ENCODE results near the gene TMEM135.
"Not testable (repeated sequence)": the region's sequence is repeated elsewhere in the genome, so short reads cannot be mapped to it uniquely, and the experiment has no call there.

The TMEM135 gene

DNA sequence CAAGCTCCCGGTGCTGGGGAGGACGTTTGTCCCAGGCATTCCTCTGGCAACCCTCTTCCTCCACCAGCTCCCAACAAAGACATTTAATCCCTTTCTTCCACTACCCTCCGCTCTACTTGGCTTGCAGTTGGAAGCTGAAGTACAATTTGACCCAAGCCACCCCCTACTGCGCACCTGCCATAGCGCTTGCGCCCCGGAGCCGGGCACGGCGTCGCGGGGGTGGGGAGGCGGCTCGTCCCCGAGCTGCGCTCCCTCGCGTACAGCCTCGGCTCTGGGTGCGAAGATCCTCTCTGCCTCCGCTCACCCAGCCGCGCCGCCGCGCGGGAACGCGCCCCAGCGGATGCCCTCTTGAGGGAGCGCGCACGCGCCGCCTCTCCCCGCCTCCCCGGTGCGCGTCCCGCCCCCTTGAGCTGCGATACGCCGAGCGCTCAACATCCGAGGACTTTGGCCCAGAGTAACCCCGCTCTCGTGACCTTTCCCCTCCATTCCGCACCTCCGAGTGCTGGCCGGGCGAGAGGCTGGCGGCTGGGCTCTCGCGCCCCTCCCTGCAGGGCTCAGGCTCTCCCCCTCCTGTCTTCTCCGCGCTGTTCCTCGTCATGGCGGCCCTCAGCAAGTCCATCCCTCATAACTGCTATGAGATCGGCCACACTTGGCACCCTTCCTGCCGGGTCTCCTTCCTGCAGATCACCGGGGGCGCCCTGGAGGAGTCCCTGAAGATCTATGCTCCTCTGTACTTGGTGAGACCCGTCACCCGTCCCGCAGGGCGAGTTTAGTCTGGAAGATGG lies at the start of gene TMEM135:
TSS of gene TMEM135 (plus strand) at position 485 of the 785 bp plus-strand sequence. CDS start at position 597, 112 bp downstream.
- DNase-seq: peak; percentile 84

DNA sequence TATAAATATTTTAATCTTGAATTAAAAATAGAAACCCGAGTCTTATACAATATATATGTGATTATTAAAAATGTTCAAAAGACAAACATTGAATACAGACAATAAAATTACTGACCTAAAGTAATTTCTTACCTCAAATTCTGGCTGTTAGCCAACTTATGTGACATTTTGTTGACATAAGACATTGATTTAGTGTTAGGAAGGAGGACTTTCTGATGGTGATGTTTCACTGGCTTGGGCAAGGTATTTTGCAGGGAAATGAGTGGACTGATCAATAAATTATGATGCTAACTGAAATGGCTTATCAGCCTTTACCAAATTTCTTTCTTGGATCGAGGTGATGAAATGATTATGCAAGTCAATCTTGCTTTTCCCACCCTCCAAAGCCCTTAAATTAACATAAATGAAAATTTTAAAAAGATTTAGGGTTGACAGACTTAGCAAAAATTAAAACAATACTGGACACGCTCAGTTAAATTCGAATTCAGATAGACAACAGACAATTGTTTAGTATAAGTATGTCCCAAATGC lies 49.3 kb upstream of the TMEM135 start:
- DNase-seq: no peak

DNA sequence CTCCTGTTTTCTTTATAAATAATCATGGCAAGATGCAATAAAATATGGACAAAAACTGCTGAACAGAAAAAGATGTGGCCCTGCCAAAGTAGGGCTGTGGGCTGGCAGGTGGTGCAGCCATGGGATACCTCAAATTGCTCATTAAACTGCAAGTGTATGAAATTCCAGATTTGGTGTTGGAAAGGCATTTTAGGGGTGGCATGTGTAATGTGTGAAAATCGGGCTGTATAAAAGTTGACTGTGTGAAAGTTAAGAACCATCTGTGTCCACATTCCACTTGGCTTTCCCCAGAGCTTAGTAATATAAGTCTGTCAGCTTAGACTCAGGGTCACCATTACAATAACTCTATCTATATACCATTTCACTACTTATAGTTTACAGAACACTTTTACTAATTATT lies 47.7 kb upstream of the TMEM135 start:
- no peak for DNase-seq

DNA sequence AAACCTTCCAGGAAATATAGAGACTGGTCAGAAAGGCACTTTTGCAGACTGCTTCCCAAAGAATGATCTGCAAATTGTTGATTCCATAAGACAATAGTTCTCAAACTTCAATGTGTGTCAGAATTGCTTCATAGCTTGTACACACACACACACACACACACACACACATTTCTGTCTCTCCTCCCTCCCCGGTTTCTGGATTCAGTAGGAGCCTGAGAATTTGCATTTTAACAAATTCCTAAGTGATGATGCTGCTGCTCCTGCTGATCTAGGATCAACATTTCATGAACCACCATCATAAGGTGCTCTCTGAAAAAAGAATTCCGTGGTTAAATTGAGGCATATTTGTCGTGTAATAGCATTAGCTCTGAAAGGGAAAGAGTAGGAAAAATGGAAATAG lies 47.2 kb upstream of the TMEM135 start:
- no peak for DNase-seq

DNA sequence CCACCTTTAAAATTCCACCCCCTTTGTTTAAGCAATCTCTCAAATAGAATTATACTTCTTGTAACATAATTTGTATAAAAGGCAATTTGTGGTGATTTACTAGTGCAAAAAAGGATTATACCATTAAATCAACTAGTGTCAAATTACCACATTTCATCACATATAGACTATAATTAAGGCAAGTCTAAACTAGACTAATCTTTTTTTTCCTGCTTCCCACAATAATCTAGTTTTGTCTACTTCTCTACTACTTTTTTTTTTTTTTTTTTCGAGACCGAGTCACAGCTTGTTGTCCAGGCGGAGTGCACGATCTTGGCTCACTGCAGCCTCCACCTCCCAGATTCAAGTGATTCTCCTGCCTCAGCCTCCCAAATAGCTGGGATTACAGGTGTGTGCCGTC lies 46.4 kb upstream of the TMEM135 start:
- no peak for DNase-seq

DNA sequence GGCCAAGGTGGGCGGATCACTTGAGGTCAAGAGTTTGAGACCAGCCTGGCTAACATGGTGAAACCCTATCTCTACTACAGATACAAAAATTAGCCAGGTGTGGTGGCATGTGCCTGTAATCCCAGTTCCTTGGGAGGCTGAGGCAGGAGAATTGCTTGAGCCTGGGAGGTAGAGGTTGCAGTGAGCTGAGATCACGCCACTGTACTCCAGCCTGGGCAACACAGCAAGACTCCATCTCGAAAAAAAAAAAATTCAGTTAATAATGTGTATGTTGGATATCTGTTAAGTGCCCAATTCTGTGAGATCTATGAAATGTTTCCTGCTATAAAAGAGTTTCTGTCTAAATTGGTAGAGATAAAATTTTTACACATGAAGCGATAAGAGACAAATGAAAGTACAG lies 45.4 kb upstream of the TMEM135 start:
- not testable (repeated sequence) for DNase-seq

DNA sequence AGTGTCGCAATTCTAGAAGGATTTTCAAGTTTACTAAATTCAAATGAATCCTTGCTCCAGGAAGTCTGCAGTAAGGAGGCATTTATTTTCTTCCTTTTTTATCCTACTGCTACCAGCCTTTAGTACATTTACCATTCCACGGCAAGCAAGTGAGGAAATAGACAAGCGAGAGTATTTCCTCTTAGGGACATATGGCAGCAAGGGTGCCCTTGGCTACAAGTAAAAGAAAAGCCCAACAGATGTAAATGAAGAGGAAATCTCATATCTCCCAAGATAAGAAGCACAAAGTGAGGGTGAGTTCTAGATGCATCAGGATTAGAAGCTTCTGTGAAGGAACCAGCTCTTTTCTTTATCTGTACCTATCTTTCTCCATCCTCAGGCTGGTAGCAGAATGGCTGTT lies 44.7 kb upstream of the TMEM135 start:
- no peak for DNase-seq

DNA sequence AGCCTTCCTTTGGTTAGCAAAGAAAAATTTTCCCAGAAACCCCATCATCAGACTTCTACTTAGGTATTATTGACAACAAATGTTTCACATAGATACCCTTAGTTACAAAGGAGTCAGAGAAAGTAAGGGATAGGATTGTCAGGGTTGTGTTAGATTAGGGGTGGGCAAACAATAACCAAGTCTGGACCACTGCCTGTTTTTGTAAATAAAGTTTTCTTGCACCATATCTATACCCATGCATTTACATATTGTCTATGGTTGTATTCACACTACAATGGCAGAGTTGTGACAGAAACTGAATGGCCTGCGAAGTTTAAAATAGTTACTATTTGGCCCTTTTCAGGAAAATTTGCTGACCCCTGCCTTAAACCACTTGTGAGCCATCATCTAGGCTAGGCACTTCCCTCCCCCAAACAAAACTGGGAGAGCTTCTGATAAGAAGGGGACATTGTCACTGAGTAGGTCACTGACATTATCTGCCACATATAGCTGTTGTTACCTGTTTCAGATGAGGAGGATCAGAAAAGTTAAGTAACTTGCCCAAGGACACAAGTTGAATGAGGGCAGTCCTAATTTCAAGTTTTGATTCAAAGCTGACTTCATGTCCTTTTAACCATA lies 40.7 kb upstream of the TMEM135 start:
- DNase-seq: no peak

DNA sequence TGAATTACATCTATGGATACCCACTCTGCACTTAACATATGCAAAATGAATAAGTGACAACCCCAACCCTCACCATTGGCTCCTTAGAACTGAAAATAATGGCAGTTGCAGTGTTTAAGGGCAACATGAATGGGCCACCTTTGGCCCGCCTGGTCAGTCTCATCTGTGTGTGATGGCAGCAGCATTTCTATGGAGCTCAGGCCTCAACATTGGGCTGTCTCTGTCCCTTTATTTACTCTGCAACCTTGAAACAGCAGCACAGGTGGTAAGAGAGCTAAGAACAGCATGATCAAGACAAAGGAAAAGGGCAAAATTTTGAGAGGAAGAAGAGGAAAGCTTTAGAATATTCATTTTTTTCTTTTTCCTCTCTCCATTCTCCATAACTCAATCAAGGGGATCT lies 38.3 kb upstream of the TMEM135 start:
- DNase-seq: no peak

DNA sequence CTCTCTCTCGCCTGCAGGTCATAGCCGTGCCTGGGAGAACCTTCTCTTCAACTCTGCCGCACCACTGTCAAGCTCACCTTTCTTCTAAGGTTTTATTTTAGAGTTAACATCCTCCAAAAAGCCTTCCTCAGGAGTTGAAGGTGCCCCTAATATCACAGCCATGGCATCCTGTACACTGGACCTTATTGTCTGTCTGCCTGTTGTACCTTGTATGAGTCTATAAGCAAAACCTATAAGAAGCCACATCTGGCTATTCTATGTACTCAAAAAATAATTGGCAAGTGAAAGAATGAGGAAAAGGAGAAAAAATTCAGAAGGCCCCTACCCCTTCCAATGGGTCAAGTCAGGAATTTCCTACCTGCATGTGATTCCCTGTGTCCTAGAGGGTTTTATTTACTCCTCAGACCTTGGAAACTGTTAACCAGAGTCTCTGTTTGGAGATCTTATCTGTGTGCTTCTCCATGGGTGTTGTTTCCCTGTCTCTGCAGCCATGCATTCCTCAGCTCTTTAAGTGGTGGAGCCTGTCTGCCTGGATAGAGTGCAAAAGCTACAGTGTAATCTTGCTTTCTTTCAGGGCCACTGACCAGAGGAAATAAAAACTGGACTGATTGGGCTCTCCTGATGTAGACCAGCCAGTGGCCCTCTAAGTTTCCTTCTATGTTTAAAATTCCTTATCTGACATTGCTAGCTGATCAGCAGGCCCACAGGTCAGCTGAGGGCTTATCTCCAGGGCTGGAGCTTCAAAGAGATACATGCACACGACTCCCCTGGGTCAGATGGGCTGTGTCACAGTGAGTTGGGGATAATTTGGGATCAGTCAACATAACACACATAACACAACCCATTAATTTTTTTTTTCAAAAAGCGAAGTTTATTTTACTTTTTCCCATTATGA lies 37.6 kb upstream of the TMEM135 start:
- DNase-seq: no peak

DNA sequence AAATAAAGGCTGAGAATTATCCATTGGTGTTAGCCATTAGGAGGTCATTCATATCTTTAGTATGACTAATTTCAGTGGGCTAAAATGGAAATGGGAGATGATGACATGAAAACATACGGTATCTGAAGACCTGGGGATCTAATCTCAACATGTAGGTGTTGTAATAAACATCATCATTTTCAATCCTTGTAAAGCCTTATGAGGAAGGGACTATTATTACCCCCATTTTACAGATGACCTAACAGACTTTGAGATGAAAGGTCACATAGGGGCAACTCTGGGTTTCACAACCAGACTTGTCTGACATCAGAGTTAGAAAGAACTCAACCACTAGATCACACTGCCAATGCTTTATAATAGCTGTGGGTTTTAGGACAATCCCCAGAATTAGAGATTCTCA lies 34.8 kb upstream of the TMEM135 start:
- no peak for DNase-seq

DNA sequence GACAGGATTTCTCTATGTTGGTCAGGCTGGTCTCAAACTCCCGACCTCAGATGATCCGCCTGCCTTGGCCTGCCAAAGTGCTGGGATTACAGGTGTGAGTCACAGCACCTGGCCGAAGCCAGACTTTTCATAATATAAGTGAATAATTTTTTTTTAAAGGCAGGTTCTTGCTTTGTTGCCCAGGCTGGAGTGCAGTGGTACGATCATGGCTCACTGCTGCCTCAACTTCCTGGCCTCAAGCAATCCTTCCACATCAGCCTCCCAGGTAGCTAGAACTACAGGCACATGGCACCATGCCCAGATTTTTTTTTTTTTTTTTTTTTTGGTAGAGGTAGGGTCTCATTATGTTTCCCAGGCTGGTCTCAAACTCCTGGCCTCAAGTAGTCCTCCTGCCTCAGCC lies 33.5 kb upstream of the TMEM135 start:
- DNase-seq: not testable (repeated sequence)

DNA sequence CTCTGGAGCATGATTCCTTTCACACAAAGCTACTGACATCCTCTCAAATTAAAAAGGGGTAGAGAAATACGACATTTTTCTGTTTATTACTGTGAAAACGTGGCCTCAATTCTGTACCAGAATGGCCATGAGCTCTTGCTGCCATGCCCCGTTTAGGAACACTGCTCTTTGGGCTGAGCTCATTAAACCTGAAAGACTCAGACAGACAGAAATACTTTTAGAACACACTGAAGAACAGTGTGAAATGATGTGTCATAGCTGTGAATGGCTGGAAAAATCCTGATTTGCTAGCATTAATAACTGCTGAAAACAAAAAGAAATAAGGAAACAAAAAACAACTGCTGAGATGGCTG lies 32.2 kb upstream of the TMEM135 start:
- no peak for DNase-seq

DNA sequence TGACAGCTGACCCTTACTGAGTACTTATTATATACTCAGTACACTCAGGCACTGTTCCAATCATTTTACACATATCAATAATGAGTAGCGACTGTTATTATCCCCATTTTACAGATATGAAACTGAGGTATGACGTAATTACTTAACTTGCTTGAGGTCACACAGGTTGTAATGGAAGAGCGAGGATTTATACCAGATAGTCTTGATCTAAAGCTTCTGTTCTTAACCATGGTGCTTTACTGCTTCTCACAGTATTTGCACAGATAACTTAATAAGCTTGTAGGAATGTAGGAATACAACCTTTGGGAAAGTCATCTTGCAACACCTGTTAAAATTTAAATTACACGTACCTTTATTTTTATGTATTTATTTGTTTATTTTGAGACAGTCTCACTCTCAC lies 31.7 kb upstream of the TMEM135 start:
- no peak for DNase-seq

DNA sequence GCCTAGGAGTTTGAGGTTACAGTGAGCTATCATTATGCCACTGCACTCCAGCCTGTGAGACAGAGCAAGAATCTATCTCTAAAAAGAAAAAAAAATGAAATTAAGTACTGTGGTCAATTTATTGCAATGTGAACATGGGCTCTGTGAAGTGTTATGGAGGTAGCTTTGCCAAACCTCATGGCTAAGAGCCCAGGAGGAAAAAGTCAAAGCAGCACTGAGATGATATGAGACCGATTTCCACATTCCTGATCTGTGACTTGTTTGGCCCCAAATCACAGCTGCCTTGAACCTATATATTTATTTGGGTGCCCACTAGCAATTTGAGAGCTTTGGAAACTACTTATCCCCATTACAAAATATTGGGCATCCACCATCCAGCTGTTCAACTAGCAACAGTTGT lies 29.8 kb upstream of the TMEM135 start:
- no peak for DNase-seq

DNA sequence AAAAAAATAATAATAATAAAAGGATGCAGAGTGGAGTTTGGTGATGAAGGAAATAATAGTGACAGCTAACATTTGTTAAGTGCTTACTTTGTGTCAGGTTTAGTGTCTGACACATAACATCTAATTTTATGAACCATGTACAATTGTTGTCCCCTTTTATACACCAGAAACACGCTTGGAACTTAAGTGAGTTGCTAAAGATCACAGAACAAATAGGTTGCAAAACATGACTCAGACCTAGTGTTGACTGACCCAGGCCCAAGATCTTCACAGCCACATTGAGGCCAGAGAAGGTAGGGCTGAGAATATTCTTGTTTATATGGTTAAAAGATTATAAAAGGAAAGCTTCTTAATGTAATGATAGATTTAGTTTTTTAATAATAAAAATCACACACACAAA lies 25.6 kb upstream of the TMEM135 start:
- no peak for DNase-seq

DNA sequence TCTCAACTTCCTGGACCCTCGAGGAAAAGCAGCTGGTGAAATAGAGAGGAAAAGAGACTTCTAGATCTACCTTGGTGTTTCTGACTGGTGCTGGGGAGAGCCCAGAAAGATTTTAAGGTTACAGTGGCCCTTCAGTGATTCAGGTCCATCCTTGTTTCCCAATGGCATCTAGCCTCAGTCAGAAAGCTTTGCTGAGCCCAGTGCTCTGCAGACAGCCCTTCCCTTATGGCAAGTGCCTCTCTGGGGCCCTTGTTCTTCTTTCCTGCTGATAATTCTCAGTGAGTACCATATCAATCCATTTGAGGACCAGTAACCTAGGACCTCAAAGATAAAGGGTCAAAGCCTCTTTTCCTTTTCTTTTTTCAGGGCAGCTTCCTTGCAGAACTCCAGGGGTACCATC lies 25.1 kb upstream of the TMEM135 start:
- DNase-seq: no peak

DNA sequence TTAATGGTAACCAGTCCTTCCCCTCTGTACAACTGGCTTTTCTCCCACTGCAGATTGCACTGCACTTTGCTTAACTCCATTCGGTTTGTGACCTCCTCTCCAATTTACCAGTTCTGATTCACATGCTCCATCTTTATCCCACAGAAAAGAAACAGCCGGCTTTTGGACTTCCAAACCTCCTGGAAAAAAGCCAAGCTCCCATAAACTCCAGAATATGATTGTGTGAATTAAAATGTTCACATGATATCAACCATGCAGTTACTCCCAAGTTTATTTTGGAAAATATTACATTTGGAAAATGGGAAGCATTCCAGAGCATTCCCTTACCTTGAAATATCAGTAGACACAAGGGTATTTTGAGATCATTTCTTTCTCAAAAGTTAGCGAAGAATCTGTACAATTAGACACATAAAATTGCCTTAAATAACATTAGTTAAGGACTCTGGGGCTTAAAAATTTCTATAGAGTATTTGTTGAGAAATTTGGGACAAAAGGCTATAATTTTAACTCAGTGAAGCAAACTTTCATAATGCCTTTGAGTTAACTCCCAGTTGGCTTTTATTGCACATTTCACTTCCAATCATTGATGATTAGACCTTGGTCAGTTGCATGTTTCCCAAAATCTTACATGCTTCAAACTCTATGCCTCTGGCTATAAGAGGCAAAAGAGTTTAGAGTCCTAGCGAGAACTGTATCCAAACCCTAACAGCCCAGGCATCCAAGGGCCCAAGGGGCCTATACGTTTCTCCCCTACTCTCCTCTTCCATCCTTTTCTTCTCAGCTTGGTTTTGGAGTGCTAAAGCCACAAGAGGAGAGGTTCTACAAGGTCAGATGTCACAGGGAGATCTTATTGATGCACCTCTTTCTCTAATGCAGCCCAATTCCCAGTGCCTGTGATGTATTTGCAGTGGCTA lies 23.6 kb upstream of the TMEM135 start:
- DNase-seq: no peak

DNA sequence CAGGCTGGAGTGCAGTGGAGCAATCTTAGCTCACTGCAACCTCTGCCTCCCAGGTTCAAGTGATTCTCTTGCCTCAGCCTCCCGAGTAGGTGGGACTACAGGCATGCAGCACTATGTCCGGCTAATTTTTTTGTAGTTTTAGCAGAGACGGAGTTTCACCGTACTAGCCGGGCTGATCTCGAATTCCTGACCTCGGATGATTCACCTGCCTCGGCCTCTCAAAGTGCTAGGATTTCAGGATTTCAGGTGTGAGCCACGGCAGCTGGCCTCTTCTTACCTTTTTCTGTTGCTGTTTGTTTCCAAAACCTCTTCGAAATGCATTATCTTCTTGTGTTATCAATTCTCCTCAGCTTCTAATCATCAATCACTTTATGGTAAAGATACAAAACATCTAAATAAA lies 22.1 kb upstream of the TMEM135 start:
- no peak for DNase-seq

DNA sequence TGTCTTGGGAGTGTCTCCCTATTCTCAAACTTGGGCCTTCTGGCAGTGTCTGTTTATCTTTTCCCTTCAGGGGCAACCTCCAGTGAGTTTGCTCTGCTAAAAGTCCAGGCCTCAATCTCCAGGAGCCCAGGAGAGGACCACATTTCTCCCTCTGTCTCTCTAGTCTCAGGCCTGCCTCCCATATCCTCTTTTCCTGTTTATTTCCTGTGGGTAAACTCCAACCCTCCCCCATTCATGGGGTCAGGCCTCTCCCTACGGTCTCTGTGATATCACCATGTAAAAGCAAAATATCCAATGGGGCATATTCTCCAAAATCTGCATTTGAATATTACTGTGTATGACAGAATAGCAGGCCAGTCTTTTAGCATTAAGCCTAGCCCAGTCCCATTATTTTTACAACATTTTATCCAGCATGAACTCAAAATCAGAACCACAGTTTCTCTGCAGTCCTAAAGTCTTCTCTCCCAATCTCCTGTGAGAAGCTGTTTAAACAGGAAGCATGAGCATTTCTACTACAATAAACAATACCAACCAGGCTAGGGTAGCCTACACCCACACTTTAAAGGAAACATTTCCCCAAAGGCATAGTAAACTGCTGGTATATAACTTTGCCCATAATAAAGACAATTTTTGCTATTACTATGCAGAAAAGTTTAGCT lies 18.0 kb upstream of the TMEM135 start:
- DNase-seq: no peak

DNA sequence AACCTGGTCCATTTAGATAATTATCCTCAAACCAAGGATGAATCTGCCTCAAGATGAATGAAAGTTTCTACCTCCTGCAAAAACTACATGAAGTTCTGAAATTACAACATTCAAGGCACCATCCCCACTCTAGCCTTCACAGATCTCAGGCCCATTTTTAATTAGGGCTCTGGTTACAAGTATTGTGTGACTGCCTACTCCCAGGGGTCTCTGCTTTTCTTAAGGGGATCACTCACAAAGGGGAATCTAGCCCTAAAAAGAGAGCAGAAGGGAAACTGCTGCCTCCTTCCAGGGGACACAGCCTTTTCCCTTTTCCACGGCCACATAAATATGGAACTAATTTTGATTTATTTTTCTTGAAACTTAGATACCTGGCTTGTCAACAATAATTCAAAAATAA lies 17.4 kb upstream of the TMEM135 start:
- DNase-seq: no peak
